ENCODE results near the gene SMIM14.

- TF ChIP-seq CTCF (IDR thresholded peaks at IDR 0.05) (no peak), REST (IDR thresholded peaks at IDR 0.05; ENCODE audit: insufficient read depth in 1 of 2, low read depth in 2 of 2, low read length in 1 of 2) (no peak), POLR2AphosphoS5 (IDR thresholded peaks at IDR 0.05; ENCODE audit: low read depth, low read length) (no peak), TCF7L2 (IDR thresholded peaks at IDR 0.05; ENCODE audit: low read depth, low read length) (no peak), SIN3A (IDR thresholded peaks at IDR 0.05; ENCODE audit: borderline replicate concordance, insufficient read depth, low read depth, low read length) (no peak)
Observed at GRCh38 chr4:39568805-39569204, 69.9 kb downstream of the SMIM14 start.
